HG02938 (cell line): ENCODE data around the gene OSGEP.
A peak's percentile ranks its signal among the peaks of the same experiment; 100 is the strongest.
"Not testable (repeated sequence)": the region's sequence is repeated elsewhere in the genome, so short reads cannot be mapped to it uniquely, and the experiment has no call there.

ENCODE experiments used
- ATAC-seq: cut with Tn5 transposase; IDR thresholded peaks from one replicate; pipeline ENCODE4 v1.9.1; 2021; ENCODE audit warnings: mild to moderate bottlenecking, moderate library complexity; ENCODE audit not compliant: unreplicated experiment

OSGEP gene

GRCh38 chr14:20469890-20470602 is 15.4 kb upstream of the OSGEP start:
- ATAC-seq: no peak

- ATAC-seq: peak; percentile 94
Observed at GRCh38 chr14:20469242-20469889, 14.8 kb upstream of the OSGEP start, which contains the start of gene PNP. Gene PNP, plus strand, starts transcription at chr14:20469406. Its CDS starts 119 bp downstream, at chr14:20469525.

- peak; percentile 5 for ATAC-seq
Observed at GRCh38 chr14:20468764-20469241, 14.2 kb upstream of the OSGEP start.

- ATAC-seq: peak; percentile 94
Observed at GRCh38 chr14:20461225-20462141, 6.9 kb upstream of the OSGEP start, which contains the start of gene PIP4P1. Gene PIP4P1, minus strand, starts transcription at chr14:20461434. Its CDS starts 109 bp downstream, at chr14:20461325.

GRCh38 chr14:20460458-20461224 is 6.0 kb upstream of the OSGEP start:
- peak; percentile 5 for ATAC-seq

GRCh38 chr14:20458031-20458789 is 3.6 kb upstream of the OSGEP start:
- no peak for ATAC-seq

GRCh38 chr14:20456971-20457370 is 2.4 kb upstream of the OSGEP start:
- no peak for ATAC-seq

- ATAC-seq: peak; percentile 59
Observed at GRCh38 chr14:20455355-20456300, 1.0 kb upstream of the OSGEP start.

- not testable (repeated sequence) for ATAC-seq
Observed at GRCh38 chr14:20452831-20453230, 1.8 kb downstream of the OSGEP start.

- no peak for ATAC-seq
Observed at GRCh38 chr14:20446889-20447288, 7.7 kb downstream of the OSGEP start.

GRCh38 chr14:20443650-20444049 is 11.0 kb downstream of the OSGEP start:
- ATAC-seq: not testable (repeated sequence)

- no peak for ATAC-seq
Observed at GRCh38 chr14:20441461-20441860, 13.2 kb downstream of the OSGEP start.

GRCh38 chr14:20440882-20441281 is 13.7 kb downstream of the OSGEP start:
- no peak for ATAC-seq

GRCh38 chr14:20440465-20440864 is 14.1 kb downstream of the OSGEP start:
- no peak for ATAC-seq

GRCh38 chr14:20438664-20439063 is 15.9 kb downstream of the OSGEP start:
- no peak for ATAC-seq

GRCh38 chr14:20436363-20436755 is 18.3 kb downstream of the OSGEP start:
- no peak for ATAC-seq

GRCh38 chr14:20435582-20436362 is 18.8 kb downstream of the OSGEP start, which contains the start of gene KLHL33:
Gene KLHL33, minus strand, starts transcription at chr14:20436166. Its CDS starts 355 bp downstream, at chr14:20435811.
- ATAC-seq: no peak
